ENCODE measurements around the gene C1orf94. TPM values are rescaled to one million over a fixed set of nuclear protein-coding genes. Genes with fewer than 3 reads are reported as not detected.

C1orf94 gene
- total and polyA plus RNA-seq, 2 of the 8 experiments (the other 6 are each of a cell fraction or from before 2014, with no cell fraction given): 5.8 to 12.5 TPM

DNA sequence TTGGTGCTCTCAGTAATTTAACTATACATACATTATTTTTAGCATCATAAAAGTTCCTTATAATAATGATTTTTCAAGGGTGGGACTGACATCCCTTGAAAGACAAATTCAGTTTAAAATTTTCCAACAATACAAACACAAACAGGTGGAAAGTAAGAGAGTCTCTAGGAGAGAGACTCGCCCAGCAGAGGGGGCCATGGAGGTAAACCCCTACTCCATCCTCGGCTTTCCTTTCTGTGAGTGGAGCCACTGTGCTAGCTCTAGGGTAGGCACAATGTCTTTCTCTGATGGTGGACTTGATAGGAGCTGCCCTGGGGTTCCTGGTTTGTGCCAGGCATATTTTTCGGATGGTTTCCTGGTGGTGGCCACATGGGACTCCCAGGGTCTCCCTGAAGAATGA lies 20.0 kb upstream of the C1orf94 start (continued):
- TF ChIP-seq SP2 (IDR thresholded peaks at IDR 0.05; ENCODE audit: low read length) (no peak), SUZ12 (IDR thresholded peaks at IDR 0.05; ENCODE audit: low read length) (no peak)

All from H1 (cell line).